Erythroblast (primary cell): ENCODE data around the gene TUBAL3.

Experiments used
- GATA1 ChIP-seq: IDR thresholded peaks from 2 replicates; pipeline ENCODE4 v1.6.1; 2011; ENCODE audit warnings: low read depth, mild to moderate bottlenecking, control low read depth, low read length, moderate library complexity
- POLR2A ChIP-seq: IDR thresholded peaks from 2 replicates; pipeline ENCODE4 v1.6.1; 2011; ENCODE audit warnings: mild to moderate bottlenecking, low read length

GRCh38 chr10:5400468-5401240, 4.0 kb downstream of the TUBAL3 start:
- TF ChIP-seq POLR2A = no peak
- TF ChIP-seq GATA1 = no peak
